HG03045 (cell line): ENCODE data around the gene SAMD14.

Experiments
- ATAC-seq: cut with Tn5 transposase; IDR thresholded peaks from one replicate; pipeline ENCODE4 v1.9.1; 2021; ENCODE audit warnings: mild to moderate bottlenecking, moderate library complexity; ENCODE audit not compliant: unreplicated experiment

SAMD14 gene

DNA sequence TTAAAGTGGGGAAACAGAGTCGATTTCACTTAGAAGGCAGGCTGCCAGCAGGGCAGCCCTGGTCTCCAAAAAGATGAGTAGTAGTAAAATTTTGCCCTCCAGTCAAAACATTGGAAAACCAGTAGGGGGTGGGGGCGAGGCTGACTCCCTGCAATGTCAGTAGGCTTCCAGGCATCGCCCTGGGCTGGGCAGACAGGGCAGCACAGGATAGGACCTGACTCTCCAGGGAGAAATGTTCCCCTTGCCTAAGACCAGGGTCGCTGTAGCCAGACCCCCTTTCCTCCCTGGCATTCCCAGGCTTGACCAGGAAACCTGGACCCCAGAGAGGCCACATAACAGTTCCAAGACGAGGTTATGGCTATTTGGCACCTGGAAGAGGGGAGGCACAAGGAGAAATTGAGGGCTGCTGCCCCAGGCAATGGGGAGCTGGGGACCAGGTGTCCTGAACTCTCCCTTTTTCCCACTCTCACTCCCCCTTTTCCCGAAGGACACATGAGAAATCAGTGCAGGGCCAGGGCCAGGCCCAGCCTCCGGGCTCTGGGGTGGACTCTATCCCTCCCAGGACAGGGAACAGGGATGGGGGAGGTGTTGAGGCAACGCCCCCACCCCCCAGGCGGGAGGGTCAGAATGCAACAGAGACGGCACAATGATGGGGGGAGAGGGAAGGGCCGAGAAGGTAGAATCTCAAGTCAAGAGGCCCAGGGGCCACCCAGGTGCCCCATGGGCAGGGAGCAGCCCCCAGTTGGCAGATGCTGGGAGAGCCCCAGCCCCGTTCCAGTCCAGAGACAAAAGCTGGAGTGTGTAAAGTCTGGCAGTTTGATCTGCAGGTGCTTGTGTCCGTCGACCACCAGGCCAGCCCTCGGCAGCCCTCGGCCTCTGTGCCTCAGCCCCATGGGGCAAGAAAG is 4.5 kb upstream of the SAMD14 start:
- no peak for ATAC-seq

- no peak for ATAC-seq
These were observed 3.8 kb upstream of the SAMD14 start for GRCh38 chr17:50133769-50134099.

- no peak for ATAC-seq
These were observed 3.2 kb upstream of the SAMD14 start for GRCh38 chr17:50133028-50133768.

DNA sequence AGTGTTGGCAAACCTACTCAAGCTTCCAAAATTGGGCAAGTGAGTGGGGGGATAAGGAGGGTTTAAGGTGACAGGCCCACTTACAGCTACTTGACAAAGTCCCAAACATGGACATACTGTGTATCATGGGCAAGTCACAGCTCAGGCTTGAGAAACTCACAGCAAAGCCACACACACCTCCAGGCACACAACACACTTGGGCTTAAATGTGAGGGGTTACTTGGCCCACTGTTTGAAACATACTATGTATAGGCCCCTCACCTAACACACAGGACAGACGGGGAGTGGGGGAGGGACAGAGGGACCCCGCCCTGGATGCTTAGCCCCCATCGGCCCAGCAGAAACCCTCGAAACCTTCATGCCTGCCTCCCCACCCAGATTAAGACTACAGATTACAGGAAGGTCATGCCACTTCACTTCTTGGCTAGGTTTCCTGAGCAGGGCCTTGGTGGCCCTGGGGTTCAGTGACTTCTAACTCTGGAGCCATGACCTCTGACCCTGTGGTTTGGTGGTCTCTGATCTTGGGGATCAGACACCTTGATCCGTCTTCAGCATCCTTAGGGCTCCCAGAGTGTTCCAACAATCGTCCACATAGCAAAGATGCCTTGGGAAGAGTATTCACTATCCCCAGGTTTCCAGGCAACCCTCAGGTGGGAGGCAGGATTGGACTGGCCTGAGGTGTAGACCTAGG is 2.3 kb upstream of the SAMD14 start:
- no peak for ATAC-seq

- ATAC-seq, result no peak
These were observed 772 bp upstream of the SAMD14 start for GRCh38 chr17:50130559-50131305.

DNA sequence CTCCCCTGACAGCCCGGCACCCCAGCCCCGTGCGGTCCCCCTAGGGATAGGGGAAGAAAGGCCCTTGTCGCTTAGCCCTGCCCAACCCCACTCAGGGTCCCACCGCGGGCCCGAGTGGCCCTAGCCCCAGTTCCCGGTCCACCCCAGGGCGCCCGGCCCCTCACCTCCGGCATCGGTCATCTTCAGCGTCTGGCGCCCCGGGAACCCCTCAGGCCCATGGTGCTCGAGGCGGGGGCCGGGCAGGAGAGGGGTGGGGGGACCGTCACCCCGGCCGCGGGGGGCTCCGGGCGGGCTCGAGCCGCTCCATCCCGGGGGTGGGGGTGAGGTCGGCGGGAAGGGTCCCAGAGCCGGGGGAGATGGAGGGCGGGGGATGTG is 620 bp downstream of the SAMD14 start:
- ATAC-seq, result no peak

- no peak for ATAC-seq
These were observed 1.3 kb downstream of the SAMD14 start for GRCh38 chr17:50128441-50129352.

GRCh38 chr17:50127697-50128361 is 2.1 kb downstream of the SAMD14 start:
- ATAC-seq, result no peak

GRCh38 chr17:50125420-50125997 is 4.5 kb downstream of the SAMD14 start:
- ATAC-seq, result no peak

DNA sequence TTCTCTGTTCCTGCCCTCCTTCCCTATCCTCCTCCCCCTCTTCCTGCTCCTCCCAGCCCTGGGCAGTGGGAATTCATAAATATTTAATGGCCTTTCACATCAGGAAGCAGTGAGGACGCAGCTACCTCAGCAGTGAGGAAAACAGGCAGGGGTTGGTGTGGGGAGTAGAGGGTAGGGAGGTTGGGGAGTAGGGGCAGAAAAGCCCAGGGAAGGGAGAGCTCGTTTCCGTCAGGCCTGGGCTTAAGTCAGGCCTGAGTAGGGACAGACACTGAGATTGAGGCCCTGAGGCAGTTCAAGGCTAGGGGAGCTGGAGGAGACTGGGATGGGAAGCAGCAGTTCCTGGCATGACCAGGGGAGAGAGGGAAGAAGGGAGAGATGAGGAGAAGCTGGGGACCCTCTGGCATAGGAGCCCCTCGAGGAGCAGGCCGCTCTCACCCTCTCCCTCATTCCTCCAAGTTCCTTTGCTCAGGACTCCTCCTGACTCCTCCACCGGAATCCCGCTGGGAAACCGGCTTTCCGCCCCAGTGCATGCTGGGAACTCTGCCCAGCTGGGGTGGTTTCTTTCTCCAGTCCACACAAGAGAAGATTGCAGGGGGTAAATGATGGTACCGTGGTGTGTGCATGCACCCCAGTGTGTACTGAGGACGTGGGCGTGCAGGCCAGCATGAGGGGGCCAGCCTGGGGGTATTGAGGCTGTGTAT is 6.2 kb downstream of the SAMD14 start:
- ATAC-seq, result no peak

GRCh38 chr17:50122945-50123344 is 7.0 kb downstream of the SAMD14 start:
- no peak for ATAC-seq

DNA sequence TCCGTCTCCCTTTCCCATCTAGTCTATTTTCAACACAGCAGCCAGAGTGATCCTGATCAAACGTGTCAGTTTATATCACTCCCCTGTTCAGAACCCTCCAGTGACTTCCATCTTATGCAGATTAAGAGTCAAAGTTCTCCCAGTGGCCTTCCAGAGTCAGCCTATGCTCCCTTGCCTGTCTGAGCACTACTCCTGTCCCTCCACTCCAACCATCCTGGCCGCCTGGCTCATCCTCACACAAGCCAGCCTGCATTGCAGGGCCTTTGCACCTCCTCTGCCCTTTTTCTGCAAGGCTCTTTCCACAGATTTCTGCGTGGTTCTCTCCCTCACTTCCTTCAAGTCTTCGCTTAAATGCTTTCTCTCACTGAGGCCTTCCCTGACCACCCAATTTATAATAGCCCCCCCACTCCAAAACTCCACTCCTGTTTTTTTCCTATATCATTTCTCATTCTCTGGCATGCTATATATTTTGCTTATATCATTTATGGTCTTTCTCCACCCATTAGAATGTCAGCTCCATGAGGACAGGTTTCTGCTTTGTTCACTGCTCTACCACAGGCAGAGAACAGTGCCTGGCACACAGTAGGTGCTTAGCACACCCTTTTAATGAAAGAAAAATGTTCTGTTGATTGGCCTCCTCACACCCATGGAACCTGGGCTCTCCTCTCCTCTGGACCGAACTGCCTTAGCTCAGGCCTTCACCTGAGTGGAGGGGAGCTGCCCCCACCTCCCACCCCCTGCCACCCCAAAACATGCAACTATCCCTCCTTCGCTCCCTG is 9.3 kb downstream of the SAMD14 start:
- ATAC-seq, result no peak

- no peak for ATAC-seq
These were observed 11.1 kb downstream of the SAMD14 start for GRCh38 chr17:50118828-50119218.

DNA sequence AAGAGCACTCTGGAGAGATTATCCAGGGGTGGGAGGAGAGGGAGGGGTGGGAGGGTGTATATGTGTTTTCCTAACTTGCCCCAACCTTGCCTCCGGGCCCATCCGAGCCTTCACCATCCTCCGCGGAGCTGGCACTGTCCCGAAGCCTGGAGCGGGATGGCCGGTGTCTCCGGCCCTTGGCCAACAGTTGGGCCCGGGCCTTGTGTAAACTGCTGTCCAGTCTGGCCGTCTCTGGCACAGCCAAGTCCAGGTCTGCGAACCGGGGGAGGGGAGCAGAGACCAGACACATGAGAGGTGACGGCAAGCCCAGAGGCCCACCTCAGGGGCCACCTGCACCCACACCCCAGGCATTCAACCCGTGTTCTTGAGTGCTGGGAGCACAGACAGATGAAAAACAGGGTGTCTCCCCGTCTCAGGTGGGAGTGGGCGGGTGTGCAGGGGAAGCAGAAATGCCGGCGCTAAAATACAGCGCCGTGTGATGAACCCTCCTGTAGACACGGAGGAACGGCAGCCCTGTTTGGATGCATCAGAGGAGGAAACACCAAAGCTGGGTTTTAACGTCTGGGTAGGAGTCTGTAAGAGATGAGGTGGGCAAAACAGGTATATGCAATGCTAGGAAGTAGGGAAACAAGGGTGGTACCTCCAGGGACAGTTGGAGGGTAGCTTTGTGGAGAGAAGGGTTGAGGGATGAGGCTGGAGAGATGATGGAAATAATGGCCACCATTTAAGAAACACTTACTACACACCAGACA is 11.7 kb downstream of the SAMD14 start:
- no peak for ATAC-seq

GRCh38 chr17:50117202-50118051 is 12.5 kb downstream of the SAMD14 start:
- ATAC-seq, result no peak

DNA sequence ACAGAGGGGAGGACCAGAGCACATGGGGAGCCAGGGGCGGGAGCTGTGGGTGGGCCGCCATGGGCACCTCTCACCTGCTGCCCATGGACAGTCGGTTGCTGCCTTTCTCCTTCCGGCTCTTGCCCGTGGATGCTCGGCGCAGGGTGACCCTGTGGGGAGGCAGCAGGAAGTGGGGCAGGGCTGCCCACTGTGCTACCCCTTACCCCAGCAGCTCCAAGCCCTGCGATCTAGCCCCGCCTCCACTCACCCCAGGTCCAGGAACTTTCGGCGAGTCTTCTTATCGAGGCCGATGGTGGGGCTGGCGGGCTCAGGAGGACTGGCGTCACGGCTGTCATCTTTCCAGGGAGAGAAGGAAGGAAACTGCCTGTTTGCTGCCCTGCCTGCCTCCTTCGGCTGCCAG is 14.2 kb downstream of the SAMD14 start:
- ATAC-seq, result no peak
